ENCODE data around the gene TDO2.

TDO2 gene

DNA sequence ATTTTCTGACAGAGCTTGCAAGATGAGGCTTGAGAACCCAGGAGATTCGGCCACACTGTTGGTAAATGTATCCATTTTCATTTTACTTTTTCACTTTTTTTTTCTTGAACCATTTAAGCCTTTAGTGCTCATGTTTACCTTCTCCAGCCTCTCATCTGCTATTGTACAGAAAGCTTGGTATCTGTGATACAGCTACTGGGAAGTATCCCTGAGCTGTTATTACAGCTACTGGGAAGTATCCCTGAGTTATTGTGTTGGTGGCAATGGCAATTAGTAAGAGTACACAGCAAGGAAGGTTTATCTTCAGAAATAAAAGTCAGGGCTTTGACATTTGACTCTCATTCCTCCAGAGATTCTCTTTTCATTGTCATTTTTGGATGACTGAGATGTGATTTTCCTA is 38.3 kb downstream of the TDO2 start:
- Histone ChIP-seq H3K9me3 (no peaks in the 10 kb centered on the region), H3K4me3 (ENCODE audit: low read depth, low read length) (no peak overlapping the region), H3K36me3 (no peaks in the 10 kb centered on the region), H3K27me3 (peaks cover 3% of the 10 kb centered on the region; the same call in 1 of the 2 replicates), H3K4me1 (no peaks in the 10 kb centered on the region)
- TF ChIP-seq, protein P1, sequence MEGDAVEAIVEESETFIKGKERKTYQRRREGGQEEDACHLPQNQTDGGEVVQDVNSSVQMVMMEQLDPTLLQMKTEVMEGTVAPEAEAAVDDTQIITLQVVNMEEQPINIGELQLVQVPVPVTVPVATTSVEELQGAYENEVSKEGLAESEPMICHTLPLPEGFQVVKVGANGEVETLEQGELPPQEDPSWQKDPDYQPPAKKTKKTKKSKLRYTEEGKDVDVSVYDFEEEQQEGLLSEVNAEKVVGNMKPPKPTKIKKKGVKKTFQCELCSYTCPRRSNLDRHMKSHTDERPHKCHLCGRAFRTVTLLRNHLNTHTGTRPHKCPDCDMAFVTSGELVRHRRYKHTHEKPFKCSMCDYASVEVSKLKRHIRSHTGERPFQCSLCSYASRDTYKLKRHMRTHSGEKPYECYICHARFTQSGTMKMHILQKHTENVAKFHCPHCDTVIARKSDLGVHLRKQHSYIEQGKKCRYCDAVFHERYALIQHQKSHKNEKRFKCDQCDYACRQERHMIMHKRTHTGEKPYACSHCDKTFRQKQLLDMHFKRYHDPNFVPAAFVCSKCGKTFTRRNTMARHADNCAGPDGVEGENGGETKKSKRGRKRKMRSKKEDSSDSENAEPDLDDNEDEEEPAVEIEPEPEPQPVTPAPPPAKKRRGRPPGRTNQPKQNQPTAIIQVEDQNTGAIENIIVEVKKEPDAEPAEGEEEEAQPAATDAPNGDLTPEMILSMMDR (IDR thresholded peaks at IDR 0.05; ENCODE audit: low read depth, low read length): no peak
- no peak for DNase-seq

DNA sequence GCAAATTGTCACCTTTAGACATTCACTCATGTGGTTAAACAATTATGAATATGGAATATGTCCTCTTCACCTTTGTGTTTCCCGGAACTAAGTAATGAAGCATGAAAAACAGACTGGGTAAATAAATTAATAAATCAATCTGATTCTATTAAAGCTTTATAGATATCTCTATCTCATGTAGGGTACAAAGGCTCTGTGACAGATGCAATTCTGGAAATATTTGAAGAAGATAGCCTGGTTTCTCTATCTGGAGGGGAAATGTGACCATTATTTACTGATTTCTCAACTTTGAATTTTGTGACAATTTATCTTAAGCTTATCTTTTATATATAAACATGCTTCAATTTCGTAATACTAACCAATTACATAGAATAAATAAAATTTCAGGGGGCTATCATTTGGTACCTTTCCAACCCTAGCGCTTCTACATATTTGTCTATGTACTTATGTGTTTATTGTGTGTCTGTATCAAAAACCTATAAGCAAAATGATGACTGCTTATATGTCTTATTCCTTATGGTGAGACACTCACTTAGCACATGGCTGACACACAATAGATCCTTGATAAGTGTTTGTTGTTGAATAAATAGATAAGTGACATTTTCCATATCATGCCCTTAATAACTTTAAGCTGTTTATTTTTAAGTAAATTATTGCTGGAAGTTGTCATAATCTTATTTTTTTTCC is 40.3 kb downstream of the TDO2 start:
- H3K4me3 ChIP-seq (ENCODE audit: low read depth, low read length): no peak overlapping the region
- TF ChIP-seq, protein P1 (IDR thresholded peaks at IDR 0.05; ENCODE audit: low read depth, low read length): no peak
- H3K4me1 ChIP-seq: no peaks in the 10 kb centered on the region
- H3K27me3 ChIP-seq: peaks cover 3% of the 10 kb centered on the region; the same call in 1 of the 2 replicates
- no peaks in the 10 kb centered on the region for H3K9me3 ChIP-seq
- no peak for DNase-seq
- H3K36me3 ChIP-seq: no peaks in the 10 kb centered on the region

DNA sequence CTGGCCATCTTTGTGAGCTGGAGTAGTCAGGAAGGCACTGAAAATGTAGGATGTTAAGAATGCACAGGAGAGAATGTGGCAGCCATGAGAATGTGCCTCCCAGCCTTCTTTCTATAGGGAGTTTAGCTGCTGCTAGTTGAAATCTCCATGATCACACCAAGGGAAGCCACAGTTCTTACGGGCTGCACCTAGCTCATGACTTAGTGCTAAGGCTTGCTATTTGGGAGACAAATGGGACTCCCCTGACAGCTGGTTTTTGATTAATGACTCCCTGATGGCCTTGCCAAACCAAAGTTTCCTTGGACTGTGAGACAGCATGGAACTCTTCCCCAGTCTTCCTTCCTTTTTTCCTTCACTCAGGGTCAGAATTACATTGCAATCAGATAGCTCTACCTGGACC is 41.0 kb downstream of the TDO2 start:
- Histone ChIP-seq H3K4me1 (no peaks in the 10 kb centered on the region), H3K36me3 (no peaks in the 10 kb centered on the region), H3K9me3 (no peaks in the 10 kb centered on the region), H3K27me3 (no peaks in the 10 kb centered on the region; the same call in 1 of the 2 replicates), H3K4me3 (ENCODE audit: low read depth, low read length) (no peak overlapping the region)
- TF ChIP-seq, protein P1 (IDR thresholded peaks at IDR 0.05; ENCODE audit: low read depth, low read length): no peak
- DNase-seq: no peak

- Histone ChIP-seq H3K27me3 (peaks cover 3% of the 10 kb centered on the region; the same call in 1 of the 2 replicates), H3K36me3 (no peaks in the 10 kb centered on the region), H3K4me1 (no peaks in the 10 kb centered on the region), H3K4me3 (ENCODE audit: low read depth, low read length) (no peak overlapping the region), H3K9me3 (no peaks in the 10 kb centered on the region)
- TF ChIP-seq, protein P1 (IDR thresholded peaks at IDR 0.05; ENCODE audit: low read depth, low read length): no peak
- DNase-seq: no peak
These were observed 43.0 kb downstream of the TDO2 start for GRCh38 chr4:155946486-155946885.

DNA sequence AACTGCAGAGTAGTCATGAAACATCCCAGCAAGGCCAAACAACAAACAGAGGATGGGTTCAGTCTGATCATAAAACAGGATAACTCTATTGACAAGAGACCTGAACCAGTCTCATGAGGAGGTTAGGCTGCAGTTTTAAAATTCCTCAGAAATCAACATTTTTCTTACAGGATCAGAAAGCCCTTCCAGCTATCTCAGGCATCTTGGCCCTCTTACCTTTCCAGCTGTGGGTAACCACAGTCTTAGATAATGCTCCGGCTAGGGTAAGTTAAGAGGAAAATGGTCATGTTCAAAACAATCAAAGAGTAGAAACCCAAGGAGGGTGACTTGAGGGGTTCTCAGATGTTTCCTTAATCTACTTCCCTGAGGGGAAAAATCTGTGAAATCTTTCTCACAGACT is 45.0 kb downstream of the TDO2 start:
- TF ChIP-seq, protein P1 (IDR thresholded peaks at IDR 0.05; ENCODE audit: low read depth, low read length): no peak
- Histone ChIP-seq H3K4me3 (ENCODE audit: low read depth, low read length) (no peak overlapping the region), H3K36me3 (no peaks in the 10 kb centered on the region; the same call in 1 of the 2 replicates), H3K9me3 (no peaks in the 10 kb centered on the region), H3K27me3 (peaks cover 3% of the 10 kb centered on the region; the same call in 1 of the 2 replicates), H3K4me1 (no peaks in the 10 kb centered on the region)
- no peak for DNase-seq

GRCh38 chr4:155950461-155950860 is 47.0 kb downstream of the TDO2 start:
- no peak for DNase-seq
- H3K9me3 ChIP-seq: no peaks in the 10 kb centered on the region
- H3K4me1 ChIP-seq: no peaks in the 10 kb centered on the region
- H3K4me3 ChIP-seq (ENCODE audit: low read depth, low read length): no peak overlapping the region
- peaks cover 3% of the 10 kb centered on the region; the same call in 1 of the 2 replicates for H3K27me3 ChIP-seq
- no peaks in the 10 kb centered on the region; the same call in 1 of the 2 replicates for H3K36me3 ChIP-seq
- TF ChIP-seq, protein P1 (IDR thresholded peaks at IDR 0.05; ENCODE audit: low read depth, low read length): no peak
